Endodermal cell (in vitro differentiated cells): ENCODE measurements around the gene DMBT1. TPM values are rescaled to one million over a fixed set of nuclear protein-coding genes. Genes with fewer than 3 reads are reported as not detected.

ENCODE experiments used
- DNase-seq: peaks from one replicate; pipeline ENCODE4 v3.0.0-alpha.2; 2017
- H3K27ac ChIP-seq: 2 replicates; pipeline ENCODE4 v1.5.1; 2013; ENCODE audit warnings: mild to moderate bottlenecking, low read depth, low read length, moderate library complexity
- H3K27me3 ChIP-seq: 2 replicates; pipeline ENCODE4 v1.6.1; 2013; ENCODE audit warnings: mild to moderate bottlenecking, low read length, moderate library complexity; ENCODE audit not compliant: insufficient read depth, control insufficient read depth, poor library complexity, severe bottlenecking
- H3K36me3 ChIP-seq: 2 replicates; pipeline ENCODE4 v1.7.0; 2013; ENCODE audit warnings: mild to moderate bottlenecking, low read length, moderate library complexity; ENCODE audit not compliant: control insufficient read depth, insufficient read depth
- H3K4me1 ChIP-seq: one replicate; pipeline ENCODE4 v1.7.0; 2013; ENCODE audit warnings: low read length; ENCODE audit not compliant: control insufficient read depth, insufficient read depth
- H3K4me3 ChIP-seq: 2 replicates; pipeline ENCODE4 v1.5.1; 2013; ENCODE audit warnings: mild to moderate bottlenecking, low read length, moderate library complexity
- H3K9ac ChIP-seq: 2 replicates; pipeline ENCODE4 v1.6.1; 2013; ENCODE audit warnings: mild to moderate bottlenecking, low read length, moderate library complexity; ENCODE audit not compliant: poor library complexity, severe bottlenecking; ENCODE audit errors: extremely low read depth
- H3K9me3 ChIP-seq: 2 replicates; pipeline ENCODE4 v1.6.1; 2013; ENCODE audit warnings: mild to moderate bottlenecking, low read length, moderate library complexity; ENCODE audit not compliant: control insufficient read depth
- H3K27ac Mint-ChIP-seq: 2 replicates; pipeline ENCODE4 v1.8.0; 2020; ENCODE audit warnings: mixed read lengths
- H3K27me3 Mint-ChIP-seq: 2 replicates; pipeline ENCODE4 v1.8.0; 2021; ENCODE audit warnings: mild to moderate bottlenecking, mixed read lengths; ENCODE audit not compliant: insufficient read depth
- H3K36me3 Mint-ChIP-seq: 2 replicates; pipeline ENCODE4 v1.8.0; 2020; ENCODE audit warnings: low read depth, mixed read lengths
- H3K4me1 Mint-ChIP-seq: 2 replicates; pipeline ENCODE4 v1.8.0; 2020; ENCODE audit warnings: mixed read lengths
- H3K4me3 Mint-ChIP-seq: 2 replicates; pipeline ENCODE4 v1.8.0; 2020; ENCODE audit warnings: mild to moderate bottlenecking, moderate library complexity, mixed read lengths
- H3K9me3 Mint-ChIP-seq: 2 replicates; pipeline ENCODE4 v1.8.0; 2020; ENCODE audit warnings: mild to moderate bottlenecking, mixed read lengths
- CTCF ChIP-seq: fragments of 200-600 bp; sonication (generic); conservative IDR thresholded peaks from 2 replicates; pipeline ENCODE4 v1.5.0; 2021; ENCODE audit warnings: antibody characterized with exemption, mild to moderate bottlenecking
- WGBS, 2 experiments: methylation state at CpG; one replicate each; pipeline versions ENCODE4 v1.1.5 to v1.1.7; 2013; ENCODE audit warnings: missing lambda C conversion rate in 2 of 2, mixed read lengths in 1 of 2; ENCODE audit not compliant: insufficient coverage in 1 of 2, insufficient read length in 1 of 2; 5-methylcytosine and 5-hydroxymethylcytosine counted together
- long read RNA-seq, 4 experiments: library from polyadenylated mRNA in 2 of 4; library from RNA in 1 of 4; library from capped mRNA in 1 of 4; stranded (forward) in 3 of 4; unstranded in 1 of 4; transcript quantifications; one replicate each; pipeline ENCODE4 v2.0.0, GENCODE V29; 2020 to 2021; ENCODE audit warnings: inconsistent platforms in 1 of 4
- polyA plus RNA-seq, 2 experiments: library from polyadenylated mRNA; stranded (reverse); fragments of 50-300 nt; gene quantifications; one replicate each; pipeline ENCODE4 v1.2.3, GENCODE V29; 2013
- total RNA-seq, 2 donors: library from RNA; stranded (reverse); fragmentation: NEBNext Ultra II Directional in 1 of 2; extraction: Animal tissue kit (Norgen Biotek cat#: 25700) in 1 of 2; gene quantifications; 2 replicates in 1 of 2; 3 replicates in 1 of 2; pipeline ENCODE4 v1.2.1, GENCODE V29; 2021

Gene DMBT1
- not detected for total RNA-seq
- not detected for polyA plus RNA-seq (2013, experiment 1 of 2)
- polyA plus RNA-seq (2013, experiment 2 of 2): 0.04 TPM
- long read RNA-seq, experiment 1: 0 reads
- long read RNA-seq, experiment 2: 0 reads
- long read RNA-seq, experiment 3: 0 reads
- long read RNA-seq, experiment 4: 0 reads

- Mint-ChIP-seq H3K9me3 (no peaks in the 10 kb centered on the region), H3K36me3 (no peaks in the 10 kb centered on the region), H3K27me3 (peaks cover 49% of the 10 kb centered on the region), H3K27ac (no peak within 1 kb of the TSS), H3K4me3 (no peak within 1 kb of the TSS), H3K4me1 (peaks cover 27% of the 10 kb centered on the region)
- TF ChIP-seq CTCF: no peak
- Histone ChIP-seq H3K9me3 (no peaks in the 10 kb centered on the region), H3K4me3 (no peak within 1 kb of the TSS), H3K27me3 (peaks cover 82% of the 10 kb centered on the region), H3K9ac (no peak within 1 kb of the TSS), H3K36me3 (no peaks in the 10 kb centered on the region), H3K27ac (no peak within 1 kb of the TSS), H3K4me1 (peaks cover 3% of the 10 kb centered on the region)
- WGBS, 2 experiments: 96% methylated on average over 3 to 4 of the region's 4 CpGs
- DNase-seq: no peak
These were observed at the start of gene DMBT1 for GRCh38 chr10:122560279-122560804. TSS of gene DMBT1 (plus strand) at chr10:122560754. CDS start at chr10:122560771, 17 bp downstream.

DNA sequence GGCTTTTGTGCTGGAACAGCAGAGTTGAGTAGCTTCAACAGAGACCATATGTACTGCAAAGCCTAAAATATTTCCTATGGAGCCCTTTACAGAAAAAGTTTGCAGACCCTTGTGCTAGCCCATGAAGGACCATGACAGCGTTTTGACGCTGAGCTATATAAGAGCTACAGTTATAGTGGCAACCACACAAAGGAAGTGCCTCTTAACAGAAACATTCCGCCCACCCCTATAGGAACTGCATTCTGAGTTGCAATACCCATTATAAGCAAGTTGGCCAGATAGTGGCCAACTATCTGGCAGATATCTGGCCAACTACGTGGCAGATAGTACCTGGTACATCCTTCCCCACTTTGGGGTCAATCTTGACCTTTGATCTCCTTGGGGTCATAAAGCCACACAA lies 47.5 kb upstream of the DMBT1 start:
- H3K4me1 ChIP-seq: peaks cover 5% of the 10 kb centered on the region
- no peak for TF ChIP-seq CTCF
- Mint-ChIP-seq H3K4me3 (no peak overlapping the region), H3K9me3 (no peaks in the 10 kb centered on the region), H3K27ac (no peak overlapping the region), H3K36me3 (no peaks in the 10 kb centered on the region), H3K4me1 (peaks cover 16% of the 10 kb centered on the region), H3K27me3 (peaks cover 16% of the 10 kb centered on the region)
- H3K36me3 ChIP-seq: no peaks in the 10 kb centered on the region
- H3K27ac ChIP-seq: no peak overlapping the region
- WGBS, 2 experiments: 90 to 95% methylated on average over 2 to 4 of the region's 4 CpGs
- no peak overlapping the region for H3K9ac ChIP-seq
- H3K9me3 ChIP-seq: no peaks in the 10 kb centered on the region
- no peak for DNase-seq
- peaks cover under 1% of the 10 kb centered on the region for H3K27me3 ChIP-seq
- H3K4me3 ChIP-seq: no peak overlapping the region

- Histone ChIP-seq H3K9ac (no peak overlapping the region), H3K27me3 (peaks cover 6% of the 10 kb centered on the region), H3K4me1 (no peaks in the 10 kb centered on the region), H3K4me3 (no peak overlapping the region), H3K36me3 (no peaks in the 10 kb centered on the region), H3K9me3 (no peaks in the 10 kb centered on the region), H3K27ac (no peak overlapping the region)
- Mint-ChIP-seq H3K27me3 (peaks cover 17% of the 10 kb centered on the region), H3K4me3 (no peak overlapping the region), H3K9me3 (no peaks in the 10 kb centered on the region), H3K36me3 (no peaks in the 10 kb centered on the region), H3K4me1 (peaks cover 4% of the 10 kb centered on the region), H3K27ac (no peak overlapping the region)
- 93 to 95% methylated on average over 21 to 22 of the region's 22 CpGs for WGBS, 2 experiments
- TF ChIP-seq CTCF: no peak
- no peak for DNase-seq
These were observed 46.3 kb upstream of the DMBT1 start for GRCh38 chr10:122514045-122514840.
